Thoracic aorta (tissue), 2 donors: ENCODE measurements around the gene LTBR. TPM values are rescaled to one million over a fixed set of nuclear protein-coding genes. Genes with fewer than 3 reads are reported as not detected.
A peak's percentile ranks its signal among the peaks of the same experiment; 100 is the strongest.

ENCODE experiments used
- ATAC-seq: fragments of 150-250 bp; one replicate; pipeline ENCODE4 v1.8.0; 2017; ENCODE audit warnings: low read depth; ENCODE audit not compliant: insufficient number of reproducible peaks, low FRiP score
- DNase-seq: peaks from one replicate; pipeline ENCODE4 v3.0.0-alpha.2; 2020; ENCODE audit warnings: low spot score
- H3K27ac ChIP-seq, 2 donors: fragments of 200-600 bp; sonication (generic); 1 replicate in 1 of 2; 2 replicates in 1 of 2; pipeline ENCODE4 v1.5.1; 2016; ENCODE audit warnings: mild to moderate bottlenecking in 2 of 2, moderate library complexity in 2 of 2
- H3K27me3 ChIP-seq: fragments of 200-600 bp; sonication (generic); replicated peaks from 2 replicates; pipeline ENCODE4 v1.6.0; 2016; ENCODE audit warnings: mild to moderate bottlenecking; ENCODE audit not compliant: insufficient read depth
- H3K36me3 ChIP-seq: fragments of 200-600 bp; sonication (generic); one replicate; pipeline ENCODE4 v1.5.1; 2016
- H3K4me1 ChIP-seq, 2 donors: fragments of 200-600 bp; sonication (generic); 1 replicate in 1 of 2; 2 replicates in 1 of 2; pipeline versions ENCODE4 v1.5.1 to v1.6.0; 2016; ENCODE audit warnings: low read depth in 2 of 2, mild to moderate bottlenecking in 1 of 2; ENCODE audit not compliant: control insufficient read depth in 1 of 2
- H3K4me3 ChIP-seq: fragments of 200-600 bp; sonication (generic); 2 replicates; pipeline ENCODE4 v1.5.1; 2016; ENCODE audit warnings: mild to moderate bottlenecking
- H3K9me3 ChIP-seq: fragments of 200-600 bp; sonication (generic); 2 replicates; pipeline ENCODE4 v1.5.1; 2016
- CTCF ChIP-seq: fragments of 200-600 bp; sonication (generic); IDR thresholded peaks from one replicate; pipeline ENCODE4 v1.5.1; 2019; ENCODE audit warnings: antibody characterized with exemption
- total RNA-seq, 2 donors: library from RNA; depleted of rRNA; stranded (reverse); fragments of >200 nt; gene quantifications; one replicate each; pipeline versions ENCODE4 v1.1.0 to v1.2.3, GENCODE V29; 2016

Gene LTBR
- total RNA-seq, 2 donors from 2014 or later = 176 to 217 TPM

GRCh38 chr12:6347367-6348338 lies 36.3 kb upstream of the LTBR start:
- no peaks in the 10 kb centered on the region for H3K27me3 ChIP-seq
- peak overlapping the region; percentile 98 to 99 for H3K27ac ChIP-seq
- no peaks in the 10 kb centered on the region for H3K9me3 ChIP-seq
- TF ChIP-seq CTCF = no peak
- no peaks in the 10 kb centered on the region for H3K36me3 ChIP-seq
- H3K4me1 ChIP-seq = peaks cover 21 to 59% of the 10 kb centered on the region in 2 donors
- peak; percentile 63 for DNase-seq
- ATAC-seq = peak; percentile 48
- H3K4me3 ChIP-seq = peak overlapping the region; percentile 47

- no peak for TF ChIP-seq CTCF
- ATAC-seq = no peak
These were observed 32.3 kb upstream of the LTBR start for GRCh38 chr12:6351622-6352021.

GRCh38 chr12:6352193-6353173 lies 31.5 kb upstream of the LTBR start:
- ATAC-seq = no peak
- no peaks in the 10 kb centered on the region for H3K27me3 ChIP-seq

More at GRCh38 chr12:6351622-6352021, 32.3 kb upstream of the LTBR start:
- no peaks in the 10 kb centered on the region for H3K36me3 ChIP-seq
- no peak overlapping the region for H3K27ac ChIP-seq
- no peak for DNase-seq
- no peaks in the 10 kb centered on the region for H3K9me3 ChIP-seq
- H3K4me3 ChIP-seq = no peak overlapping the region
- no peaks in the 10 kb centered on the region for H3K27me3 ChIP-seq
- peaks cover 12 to 22% of the 10 kb centered on the region in 2 donors for H3K4me1 ChIP-seq

DNA sequence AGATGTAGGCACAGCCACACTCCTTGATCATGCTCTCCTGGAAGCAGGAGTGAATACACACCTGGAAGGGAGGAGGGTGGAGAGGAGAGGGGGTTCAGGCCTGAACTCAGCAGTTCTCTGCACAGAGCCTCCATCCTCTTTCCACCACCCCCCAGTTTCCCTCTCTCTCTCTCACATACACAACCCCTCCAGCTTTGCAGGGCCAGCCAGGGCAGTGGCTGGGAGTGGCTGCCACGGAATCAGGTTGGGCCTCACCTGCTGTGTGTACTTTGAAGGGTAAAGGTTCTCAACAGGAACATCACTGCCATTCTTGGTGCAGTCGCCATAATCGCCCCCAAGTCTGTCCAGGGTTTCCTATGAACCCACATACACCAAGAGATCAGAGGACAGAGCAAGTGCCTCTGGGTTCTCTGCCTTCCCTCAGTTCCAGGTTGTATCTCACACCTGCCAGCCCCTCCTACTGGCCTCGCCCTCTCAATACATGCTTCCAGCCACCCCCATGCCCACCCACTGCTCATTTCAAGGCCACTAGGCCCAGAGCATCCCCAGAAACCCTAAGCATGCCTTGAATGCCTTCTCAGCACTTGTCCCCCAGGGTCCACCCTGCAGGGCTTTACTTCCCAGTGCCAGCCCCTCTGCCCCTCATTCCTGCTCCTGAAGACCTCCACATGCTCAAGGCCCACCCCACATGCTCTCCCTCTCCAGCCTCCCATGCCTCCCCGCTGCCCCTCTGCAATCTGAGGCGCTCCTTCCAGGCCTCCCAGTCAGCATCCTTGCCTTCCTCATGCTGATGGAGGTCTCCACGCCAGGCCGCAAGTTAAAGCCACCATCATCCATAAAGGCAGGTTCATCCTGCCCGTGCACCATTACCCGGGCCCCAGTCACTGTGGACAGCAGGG lies 29.2 kb upstream of the LTBR start:
- Histone ChIP-seq H3K27me3 (no peaks in the 10 kb centered on the region), H3K4me1 (peaks cover 4 to 5% of the 10 kb centered on the region in 2 donors), H3K27ac (no peak overlapping the region), H3K36me3 (no peaks in the 10 kb centered on the region), H3K9me3 (no peaks in the 10 kb centered on the region), H3K4me3 (no peak overlapping the region)
- ATAC-seq (no peak), DNase-seq (no peak)
- TF ChIP-seq CTCF = no peak

More at GRCh38 chr12:6352193-6353173, 31.5 kb upstream of the LTBR start:
- no peak for DNase-seq
- Histone ChIP-seq H3K4me1 (peaks cover 8 to 14% of the 10 kb centered on the region in 2 donors), H3K27ac (peak overlapping the region in 1 of 2 donors; percentile 27), H3K9me3 (no peaks in the 10 kb centered on the region), H3K36me3 (no peaks in the 10 kb centered on the region), H3K4me3 (no peak overlapping the region)
- no peak for TF ChIP-seq CTCF
